Stimulated activated CD4-positive, alpha-beta T cell treated with anti-CD3 and anti-CD28 coated beads, Interleukin-2, amount 100 ng/mL, for 48 hours (primary cell): ENCODE results near the gene CATSPER2.
"Not testable (repeated sequence)": the region's sequence is repeated elsewhere in the genome, so short reads cannot be mapped to it uniquely, and the experiment has no call there.

Experiments
- DNase-seq, 2 donors: peaks; one replicate each; pipeline ENCODE4 v3.0.0-alpha.2; 2020

Gene CATSPER2

GRCh38 chr15:43592841-43593240, 55.8 kb downstream of the CATSPER2 start:
- DNase-seq = not testable (repeated sequence)

GRCh38 chr15:43589778-43590466, 58.7 kb downstream of the CATSPER2 start, which contains the start of gene PPIP5K1:
TSS of gene PPIP5K1 (minus strand) at chr15:43590208. CDS start at chr15:43584504, 5,704 bp downstream.
- DNase-seq = not testable (repeated sequence)
